ENCODE data around the gene IL34. TPM values are rescaled to one million over a fixed set of nuclear protein-coding genes. Genes with fewer than 3 reads are reported as not detected.

IL34 gene
- polyA plus RNA-seq, 1 donor (not counting 4 experiments of a cell fraction or from before 2014, with no cell fraction given), result 0.08 TPM

DNA sequence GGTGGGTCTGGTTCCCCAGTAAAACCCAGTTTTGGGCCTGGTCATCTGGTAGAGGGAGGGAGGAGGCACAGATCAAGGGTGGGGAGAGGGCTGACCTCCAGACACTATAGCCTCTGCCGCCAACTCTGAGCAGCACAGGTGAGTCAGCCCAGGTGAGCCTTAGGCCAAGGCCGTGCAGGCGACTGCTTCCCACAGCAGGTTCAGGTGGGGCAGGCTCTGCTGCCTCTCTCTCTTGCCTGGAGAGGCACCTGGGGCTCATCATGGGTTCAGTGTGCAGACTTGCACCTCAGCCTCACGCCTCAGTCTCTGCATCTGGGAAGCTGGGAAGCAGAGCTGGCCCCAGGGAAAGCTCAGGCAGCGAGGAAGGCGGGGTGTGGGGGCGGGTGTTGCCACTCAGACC, 37.8 kb upstream of the IL34 start:
- Histone ChIP-seq H3K9ac (ENCODE audit: control insufficient read depth, extremely low read depth, insufficient read depth, low read length) (no peak overlapping the region), H3K36me3 (ENCODE audit: control insufficient read depth in 2 of 2, extremely low read depth in 1 of 2, insufficient read depth in 2 of 2, low read length in 2 of 2) (no peaks in the 10 kb centered on the region), H4K20me1 (ENCODE audit: control insufficient read depth, extremely low read depth, insufficient read depth, low read length) (no peaks in the 10 kb centered on the region), H3K4me3 (ENCODE audit: control insufficient read depth in 2 of 3, extremely low read depth in 1 of 3, insufficient read depth in 2 of 3, low read depth in 1 of 3, low read length in 3 of 3) (no peak overlapping the region), H3K79me2 (ENCODE audit: control insufficient read depth, insufficient read depth, low read length) (no peaks in the 10 kb centered on the region), H3K27me3 (ENCODE audit: control insufficient read depth, extremely low read depth, insufficient read depth, low read length) (no peaks in the 10 kb centered on the region), H3K9me3 (ENCODE audit: control insufficient read depth, low read depth, low read length) (no peaks in the 10 kb centered on the region), H3K27ac (ENCODE audit: control insufficient read depth, insufficient read depth, low read length) (no peak overlapping the region), H3K9me1 (ENCODE audit: control insufficient read depth, extremely low read depth, insufficient read depth, low read length) (no peaks in the 10 kb centered on the region), H2AFZ (ENCODE audit: control insufficient read depth, low read length) (no peak overlapping the region), H3K4me1 (ENCODE audit: control insufficient read depth, extremely low read depth, insufficient read depth, low read length) (no peaks in the 10 kb centered on the region), H3K4me2 (ENCODE audit: control insufficient read depth, extremely low read depth, insufficient read depth, low read depth, low read length) (no peak overlapping the region)
- no peak for DNase-seq (ENCODE audit: low read depth, low spot score)
- dilution Hi-C loops (cut with MboI; ENCODE audit: extremely low pct_ligation_motif_present, low sequenced_read_pairs), result no loop called here
- TF ChIP-seq CTCF (optimal IDR thresholded peaks at IDR 0.05 in 1 of 3, IDR thresholded peaks at IDR 0.05 in 1 of 3, conservative IDR thresholded peaks at IDR 0.05 in 1 of 3; ENCODE audit: extremely low read depth in 1 of 3, insufficient read depth in 2 of 3, low read length in 3 of 3) (no peak), EZH2 (IDR thresholded peaks at IDR 0.05; ENCODE audit: low read length) (no peak)
- FAIRE-seq, result no peak

DNA sequence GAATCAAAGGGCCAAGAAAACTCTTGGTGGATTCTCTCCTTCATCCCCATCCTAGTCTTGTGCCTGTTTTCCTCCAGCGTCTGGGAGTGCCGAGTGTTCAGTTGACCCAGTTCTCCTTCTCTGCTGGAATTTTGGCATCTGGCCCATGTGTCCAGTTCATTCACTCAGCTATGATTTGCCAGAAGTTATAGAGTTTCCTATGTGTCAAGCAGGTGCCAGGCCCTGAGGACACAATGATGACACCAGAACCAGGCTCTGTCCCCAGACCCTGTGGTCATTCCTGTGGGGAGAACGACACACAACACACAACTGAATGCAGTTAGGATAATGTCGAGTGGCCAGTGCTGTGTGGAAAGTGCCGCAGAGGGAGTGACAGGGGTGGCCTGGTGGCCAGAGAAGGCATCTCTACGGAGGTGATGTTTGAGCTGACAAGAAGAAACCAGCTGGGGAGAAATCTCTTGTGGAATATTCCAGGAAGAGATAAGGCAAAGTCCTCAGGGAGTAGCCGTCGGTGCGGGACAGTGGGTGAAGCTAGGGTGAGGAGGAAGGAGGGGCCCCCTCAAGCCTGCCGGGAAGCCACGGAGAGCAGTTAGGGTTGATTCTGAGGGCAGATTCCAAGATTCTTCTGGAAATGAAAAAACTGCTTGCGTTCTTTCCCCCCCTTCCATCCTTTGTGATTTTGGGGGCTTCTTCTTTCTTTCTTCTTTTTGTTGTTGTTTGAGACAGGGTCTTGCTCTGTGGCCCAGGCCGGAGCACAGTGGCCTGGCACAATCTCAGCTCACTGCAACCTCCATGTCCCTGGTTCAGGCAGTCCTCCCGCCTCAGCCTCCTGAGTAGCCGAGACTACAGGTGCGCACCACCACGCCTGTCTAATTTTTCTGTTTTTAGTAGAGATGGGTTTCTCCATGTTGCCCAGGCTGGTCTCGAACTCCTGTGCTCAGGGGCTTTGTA, 35.8 kb upstream of the IL34 start:
- DNase-seq (ENCODE audit: low read depth, low spot score), result no peak
- Histone ChIP-seq H3K27ac (ENCODE audit: control insufficient read depth, insufficient read depth, low read length) (no peak overlapping the region), H3K36me3 (ENCODE audit: control insufficient read depth in 2 of 2, extremely low read depth in 1 of 2, insufficient read depth in 2 of 2, low read length in 2 of 2) (no peaks in the 10 kb centered on the region), H3K9ac (ENCODE audit: control insufficient read depth, extremely low read depth, insufficient read depth, low read length) (no peak overlapping the region), H3K4me1 (ENCODE audit: control insufficient read depth, extremely low read depth, insufficient read depth, low read length) (no peaks in the 10 kb centered on the region), H3K4me3 (ENCODE audit: control insufficient read depth in 2 of 3, extremely low read depth in 1 of 3, insufficient read depth in 2 of 3, low read depth in 1 of 3, low read length in 3 of 3) (no peak overlapping the region), H4K20me1 (ENCODE audit: control insufficient read depth, extremely low read depth, insufficient read depth, low read length) (no peaks in the 10 kb centered on the region), H2AFZ (ENCODE audit: control insufficient read depth, low read length) (no peak overlapping the region), H3K9me3 (ENCODE audit: control insufficient read depth, low read depth, low read length) (no peaks in the 10 kb centered on the region), H3K9me1 (ENCODE audit: control insufficient read depth, extremely low read depth, insufficient read depth, low read length) (no peaks in the 10 kb centered on the region), H3K4me2 (ENCODE audit: control insufficient read depth, extremely low read depth, insufficient read depth, low read depth, low read length) (no peak overlapping the region), H3K27me3 (ENCODE audit: control insufficient read depth, extremely low read depth, insufficient read depth, low read length) (no peaks in the 10 kb centered on the region), H3K79me2 (ENCODE audit: control insufficient read depth, insufficient read depth, low read length) (no peaks in the 10 kb centered on the region)
- dilution Hi-C loops (cut with MboI; ENCODE audit: extremely low pct_ligation_motif_present, low sequenced_read_pairs), result no loop called here
- TF ChIP-seq EZH2 (IDR thresholded peaks at IDR 0.05; ENCODE audit: low read length) (no peak), CTCF (optimal IDR thresholded peaks at IDR 0.05 in 1 of 3, IDR thresholded peaks at IDR 0.05 in 1 of 3, conservative IDR thresholded peaks at IDR 0.05 in 1 of 3; ENCODE audit: extremely low read depth in 1 of 3, insufficient read depth in 2 of 3, low read length in 3 of 3) (no peak)
- FAIRE-seq, result no peak
